ENCODE measurements around the gene RTN3.

RTN3 gene

DNA sequence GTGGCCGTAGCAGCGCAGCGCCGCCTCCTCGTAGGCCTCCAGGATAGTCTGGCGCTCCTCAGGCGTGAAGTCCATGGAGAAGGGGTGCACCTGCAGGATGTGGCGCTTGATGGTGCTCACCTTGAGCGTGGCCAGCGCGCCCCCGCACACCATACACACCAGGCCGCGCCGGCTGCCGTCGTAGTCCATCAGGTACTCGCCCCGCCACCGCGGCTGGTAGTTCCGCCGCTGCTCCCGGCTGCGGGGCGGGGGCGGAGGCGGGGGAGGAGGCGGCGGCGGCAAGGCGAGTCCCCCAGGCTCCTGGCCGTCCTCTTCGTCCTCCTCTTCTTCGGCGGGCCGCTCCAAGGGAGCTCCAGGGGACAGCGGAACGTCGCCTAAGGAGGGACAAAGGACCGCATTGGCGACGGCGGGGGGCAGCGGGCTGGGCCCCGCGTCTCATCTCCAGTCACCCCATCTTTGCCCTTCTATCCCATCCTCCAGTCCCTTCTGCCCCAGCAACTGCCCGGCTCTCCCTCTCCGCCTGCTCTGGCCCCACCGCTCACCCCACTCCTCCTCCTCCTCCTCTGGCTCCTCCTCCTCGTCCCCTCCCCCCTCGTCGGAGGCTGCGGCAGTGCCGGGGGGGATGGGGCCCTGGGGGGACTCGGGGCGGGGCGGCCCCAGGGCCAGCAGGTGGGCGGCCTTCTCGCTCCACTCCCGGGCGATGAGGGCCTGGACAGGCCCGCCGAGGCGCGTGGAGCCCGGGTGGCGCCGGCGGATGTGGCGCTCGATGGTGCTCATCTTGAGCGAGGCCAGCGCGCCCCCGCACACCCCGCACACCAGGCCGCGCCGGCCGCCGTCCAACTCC is 82.4 kb downstream of the RTN3 start:
- in situ Hi-C loops (cut with HindIII; ENCODE audit: low sequenced_read_pairs), result no loop called here
- TF ChIP-seq CTCF (IDR thresholded peaks at IDR 0.05; ENCODE audit: low read depth, low read length), result no peak
- peak; percentile 20 for DNase-seq (ENCODE audit: low read depth, low spot score)
- peak overlapping the region; percentile 7 for H3K4me3 ChIP-seq (ENCODE audit: low read depth, low read length)

DNA sequence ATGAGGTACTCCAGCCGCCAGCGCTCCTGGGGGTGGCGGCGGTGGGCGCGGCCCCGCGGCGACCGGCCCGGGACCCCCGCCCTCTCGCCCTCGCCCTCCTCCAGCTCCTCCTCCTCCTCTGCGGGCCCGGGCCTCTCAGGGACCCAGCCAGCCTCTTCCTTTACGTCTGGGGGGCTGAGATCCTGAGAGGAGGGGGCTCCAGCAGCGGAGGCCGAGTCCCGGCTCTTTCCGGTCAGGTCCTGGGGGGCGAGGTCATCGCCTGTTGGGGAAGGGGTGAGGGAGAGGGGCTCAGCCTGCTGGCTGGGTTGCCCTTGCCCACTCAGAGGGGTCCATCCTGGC is 83.0 kb downstream of the RTN3 start:
- no peak overlapping the region for H3K4me3 ChIP-seq (ENCODE audit: low read depth, low read length)
- no peak for TF ChIP-seq CTCF (IDR thresholded peaks at IDR 0.05; ENCODE audit: low read depth, low read length)
- no peak for DNase-seq (ENCODE audit: low read depth, low spot score)
- in situ Hi-C loops (cut with HindIII; ENCODE audit: low sequenced_read_pairs), result no loop called here

- no peak for TF ChIP-seq CTCF (IDR thresholded peaks at IDR 0.05; ENCODE audit: low read depth, low read length)
- in situ Hi-C loops (cut with HindIII; ENCODE audit: low sequenced_read_pairs), result no loop called here
- H3K4me3 ChIP-seq (ENCODE audit: low read depth, low read length), result no peak overlapping the region
- no peak for DNase-seq (ENCODE audit: low read depth, low spot score)
Observed at GRCh38 chr11:63764679-63765647, 83.7 kb downstream of the RTN3 start.

DNA sequence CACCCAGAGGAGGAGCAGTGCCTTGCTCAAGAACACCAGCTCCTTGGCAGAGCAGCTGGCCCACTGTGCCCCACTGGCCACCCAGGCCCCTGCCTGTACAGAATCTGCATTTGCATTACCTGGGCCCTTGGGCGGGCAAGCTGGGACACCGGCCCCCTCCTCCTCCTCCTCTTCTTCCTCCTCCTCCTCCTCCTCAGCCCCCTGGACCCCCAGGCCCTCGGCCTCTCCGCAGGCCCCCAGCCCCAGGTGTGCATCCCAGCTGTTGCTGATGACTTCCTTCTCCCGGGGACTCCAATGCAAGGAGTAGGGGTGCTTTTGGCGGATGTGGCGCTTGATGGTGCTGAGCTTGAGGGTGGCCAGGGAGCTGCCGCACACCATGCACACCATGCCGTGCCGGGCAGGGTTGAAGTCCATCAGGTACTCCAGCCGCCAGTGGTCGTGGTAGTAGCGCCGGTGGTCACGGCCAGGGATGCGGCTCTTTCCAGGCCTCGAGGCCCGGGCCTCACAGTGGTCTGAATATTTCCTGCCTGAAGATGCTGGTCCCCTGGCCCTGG is 84.5 kb downstream of the RTN3 start:
- DNase-seq (ENCODE audit: low read depth, low spot score), result no peak
- in situ Hi-C loops (cut with HindIII; ENCODE audit: low sequenced_read_pairs), result no loop called here
- no peak for TF ChIP-seq CTCF (IDR thresholded peaks at IDR 0.05; ENCODE audit: low read depth, low read length)
- no peak overlapping the region for H3K4me3 ChIP-seq (ENCODE audit: low read depth, low read length)

DNA sequence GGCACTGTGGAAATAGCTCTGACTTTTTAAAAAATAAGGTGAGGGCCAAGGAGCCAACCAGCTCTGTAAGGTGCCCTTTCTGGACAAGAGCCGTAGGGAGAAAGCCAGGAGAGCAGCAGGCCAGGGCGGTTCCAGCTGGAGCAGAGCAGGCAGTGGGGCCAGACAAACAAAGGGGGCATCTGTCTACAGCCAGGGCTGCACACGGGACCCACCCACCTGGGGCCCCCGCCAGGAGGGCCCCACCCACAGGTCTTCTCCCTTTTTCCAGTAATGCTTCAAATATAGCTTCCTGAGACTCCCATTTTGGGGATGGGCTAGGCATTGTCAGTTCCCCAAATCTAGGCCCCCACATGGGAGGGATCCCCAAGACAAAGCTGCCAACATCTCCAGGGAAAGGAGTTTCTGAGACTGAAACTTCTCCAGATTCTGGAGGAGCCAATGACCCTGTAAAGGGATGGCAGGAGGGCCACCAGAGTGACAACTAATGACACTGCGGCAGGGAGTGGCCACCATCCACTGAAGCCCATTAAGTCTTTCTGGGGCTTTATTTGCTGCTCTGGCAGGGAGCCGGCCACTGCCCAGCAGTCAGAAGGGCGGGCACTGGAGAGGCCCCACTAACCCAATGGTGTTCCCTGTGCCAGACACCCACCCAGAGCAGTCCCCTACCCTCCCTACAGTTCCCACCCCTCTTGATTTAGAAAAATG is 85.4 kb downstream of the RTN3 start:
- H3K4me3 ChIP-seq (ENCODE audit: low read depth, low read length), result peak overlapping the region; percentile 89
- TF ChIP-seq CTCF (IDR thresholded peaks at IDR 0.05; ENCODE audit: low read depth, low read length), result no peak
- no peak for DNase-seq (ENCODE audit: low read depth, low spot score)
- in situ Hi-C loops (cut with HindIII; ENCODE audit: low sequenced_read_pairs), result no loop called here

- no peak for TF ChIP-seq CTCF (IDR thresholded peaks at IDR 0.05; ENCODE audit: low read depth, low read length)
- H3K4me3 ChIP-seq (ENCODE audit: low read depth, low read length), result peak overlapping the region; percentile 89
- no peak for DNase-seq (ENCODE audit: low read depth, low spot score)
- in situ Hi-C loops (cut with HindIII; ENCODE audit: low sequenced_read_pairs), result no loop called here
Observed at GRCh38 chr11:63767267-63767564, 85.9 kb downstream of the RTN3 start.
